ENCODE data around the gene ABHD17A. TPM values are rescaled to one million over a fixed set of nuclear protein-coding genes. Genes with fewer than 3 reads are reported as not detected.
A peak's percentile ranks its signal among the peaks of the same experiment; 100 is the strongest.

ABHD17A gene
- total and polyA plus RNA-seq, 2 of the 8 experiments (the other 6 are each of a cell fraction or from before 2014, with no cell fraction given), result 41.2 to 87.4 TPM

GRCh38 chr19:1843116-1843515 lies 42.2 kb downstream of the ABHD17A start:
- H2BK5ac ChIP-seq (ENCODE audit: low read depth, low read length), result no peak overlapping the region
- no peak overlapping the region for H4K91ac ChIP-seq (replicated peaks; ENCODE audit: insufficient read length, low read length)
- DNase-seq (ENCODE audit: low read depth in 1 of 2, low spot score in 2 of 2) (no peak), FAIRE-seq (no peak)
- H3K4me3 ChIP-seq (ENCODE audit: extremely low read depth in 1 of 4, insufficient read depth in 2 of 4, low read depth in 3 of 4, low read length in 4 of 4), result no peak overlapping the region
- H2BK120ac ChIP-seq (replicated peaks; ENCODE audit: low read depth, low read length), result no peak overlapping the region
- H3K36me3 ChIP-seq (ENCODE audit: control insufficient read depth in 2 of 4, insufficient read depth in 4 of 4, low read length in 3 of 4), result no peaks in the 10 kb centered on the region
- ChIA-PET CTCF (ENCODE audit: partially characterized antibody) (interaction anchor here (0.5 to 14.9 kb wide), 10 partner anchors 11 to 584 kb away, joined by 3 to 228 read pairs (median 5); no protein-coding TSS in a partner anchor), POLR2A (ENCODE audit: partially characterized antibody) (interaction anchor here (0.9 to 2.1 kb wide), 5 partner anchors 8 to 236 kb away, joined by 3 to 7 read pairs (median 5); no protein-coding TSS in a partner anchor)
- H3K4me2 ChIP-seq (ENCODE audit: insufficient read depth in 1 of 2, low read depth in 2 of 2, low read length in 2 of 2), result no peak overlapping the region
- no peak overlapping the region for H2BK15ac ChIP-seq (ENCODE audit: low read length)
- H2BK20ac ChIP-seq (ENCODE audit: low read length), result no peak overlapping the region
- H3K9ac ChIP-seq (replicated peaks in 1 of 4; ENCODE audit: extremely low read depth in 1 of 4, low read depth in 3 of 4, low read length in 3 of 4), result no peak overlapping the region
- H3K14ac ChIP-seq (ENCODE audit: insufficient read length), result no peak overlapping the region
- peaks cover 0 to 10% (median 7%) of the 10 kb centered on the region in 4 experiments; a peak in 6 of 7 replicates for H3K4me1 ChIP-seq (replicated peaks in 1 of 4; ENCODE audit: control insufficient read depth in 3 of 4, insufficient read depth in 4 of 4, low read length in 3 of 4)
- H3K79me2 ChIP-seq (ENCODE audit: control insufficient read depth in 1 of 2, insufficient read depth in 2 of 2, low read length in 2 of 2), result peaks cover 23 to 91% of the 10 kb centered on the region in 2 experiments
- WGBS, 2 experiments (ENCODE audit: extremely low coverage in 1 of 2, insufficient coverage in 1 of 2, insufficient read length in 1 of 2, insufficient replicate concordance in 2 of 2, low coverage in 1 of 2, low lambda C conversion rate in 2 of 2, missing lambda C conversion rate in 1 of 2), result 91% methylated on average over 14 of the region's 22 CpGs; no CpG with 5 or more reads in 1 of the 2 experiments
- H2AK5ac ChIP-seq (ENCODE audit: low read depth, low read length), result no peak overlapping the region
- H3K4ac ChIP-seq (replicated peaks; ENCODE audit: insufficient read length, low read depth, low read length), result no peak overlapping the region
- no peak overlapping the region for H2BK12ac ChIP-seq (ENCODE audit: low read depth, low read length)
- peaks cover 3% of the 10 kb centered on the region; the same call in 1 of the 2 replicates for H3K23me2 ChIP-seq (ENCODE audit: low read depth, low read length)
- no peaks in the 10 kb centered on the region for H3K9me3 ChIP-seq (ENCODE audit: insufficient read depth in 2 of 2, low read depth in 1 of 2, low read length in 1 of 2)
- no peak overlapping the region for H3K18ac ChIP-seq (ENCODE audit: extremely low read depth, low read length)
- peaks cover 28 to 38% of the 10 kb centered on the region in 2 experiments for H4K20me1 ChIP-seq (replicated peaks in 1 of 2; ENCODE audit: control insufficient read depth in 1 of 2, insufficient read depth in 2 of 2, low read length in 2 of 2)
- no peak overlapping the region for H3K23ac ChIP-seq (ENCODE audit: insufficient read length)
- H4K8ac ChIP-seq (ENCODE audit: extremely low read depth, insufficient read depth, low read length), result peak overlapping the region; percentile 38; the same call in 1 of the 2 replicates
- H3K27ac ChIP-seq (ENCODE audit: low read depth, low read length), result no peak overlapping the region
- no peak overlapping the region for H2AFZ ChIP-seq (ENCODE audit: low read length)
- H3K56ac ChIP-seq (replicated peaks; ENCODE audit: insufficient read length, low read depth, low read length), result no peak overlapping the region
- H3K79me1 ChIP-seq (ENCODE audit: low read depth, low read length), result peaks cover 36% of the 10 kb centered on the region
- no peaks in the 10 kb centered on the region for H3K27me3 ChIP-seq (replicated peaks in 1 of 4; ENCODE audit: control insufficient read depth in 3 of 4, extremely low read depth in 1 of 4, insufficient read depth in 3 of 4, low read length in 3 of 4)
- H4K5ac ChIP-seq (ENCODE audit: insufficient read length, low read depth, low read length), result no peak overlapping the region
- no peak for TF ChIP-seq EGR1 (IDR thresholded peaks at IDR 0.05; ENCODE audit: borderline replicate concordance, low read depth, low read length)
- TF ChIP-seq TEAD4 (IDR thresholded peaks at IDR 0.05; ENCODE audit: low read depth, low read length), result no peak
- TF ChIP-seq GABPA (IDR thresholded peaks at IDR 0.05; ENCODE audit: borderline replicate concordance, insufficient read depth, low read length), result no peak
- no peak for TF ChIP-seq CBX8 (IDR thresholded peaks at IDR 0.05; ENCODE audit: borderline replicate concordance, low read depth, low read length)
- TF ChIP-seq USF2 (IDR thresholded peaks at IDR 0.05; ENCODE audit: low read length), result no peak
- no peak for TF ChIP-seq POU5F1 (IDR thresholded peaks at IDR 0.05; ENCODE audit: low read depth, low read length)
- TF ChIP-seq EZH2 (IDR thresholded peaks at IDR 0.05; ENCODE audit: low read depth, low read length, severe bottlenecking), result no peak
- no peak for TF ChIP-seq ASH2L (IDR thresholded peaks at IDR 0.05; ENCODE audit: low read length)
- no peak for TF ChIP-seq JUND (IDR thresholded peaks at IDR 0.05; ENCODE audit: low read length)
- no peak for TF ChIP-seq TAF7 (optimal IDR thresholded peaks at IDR 0.05; ENCODE audit: borderline replicate concordance, low read depth, low read length)
- TF ChIP-seq TCF12 (IDR thresholded peaks at IDR 0.05; ENCODE audit: low read depth, low read length), result no peak
- TF ChIP-seq CEBPB (IDR thresholded peaks at IDR 0.05; ENCODE audit: low read depth, low read length), result no peak
- no peak for TF ChIP-seq HDAC2 (IDR thresholded peaks at IDR 0.05; ENCODE audit: borderline replicate concordance in 1 of 2, low read depth in 2 of 2, low read length in 2 of 2)
